Dedifferentiated amniotic fluid mesenchymal stem cell (primary cell): ENCODE results near the gene ARL1.
"Not testable (repeated sequence)": the region's sequence is repeated elsewhere in the genome, so short reads cannot be mapped to it uniquely, and the experiment has no call there.

Experiments used
- DNase-seq: peaks from one replicate; pipeline ENCODE4 v3.0.0-alpha.2; 2016; ENCODE audit errors: extremely low spot score

ARL1 gene

DNA sequence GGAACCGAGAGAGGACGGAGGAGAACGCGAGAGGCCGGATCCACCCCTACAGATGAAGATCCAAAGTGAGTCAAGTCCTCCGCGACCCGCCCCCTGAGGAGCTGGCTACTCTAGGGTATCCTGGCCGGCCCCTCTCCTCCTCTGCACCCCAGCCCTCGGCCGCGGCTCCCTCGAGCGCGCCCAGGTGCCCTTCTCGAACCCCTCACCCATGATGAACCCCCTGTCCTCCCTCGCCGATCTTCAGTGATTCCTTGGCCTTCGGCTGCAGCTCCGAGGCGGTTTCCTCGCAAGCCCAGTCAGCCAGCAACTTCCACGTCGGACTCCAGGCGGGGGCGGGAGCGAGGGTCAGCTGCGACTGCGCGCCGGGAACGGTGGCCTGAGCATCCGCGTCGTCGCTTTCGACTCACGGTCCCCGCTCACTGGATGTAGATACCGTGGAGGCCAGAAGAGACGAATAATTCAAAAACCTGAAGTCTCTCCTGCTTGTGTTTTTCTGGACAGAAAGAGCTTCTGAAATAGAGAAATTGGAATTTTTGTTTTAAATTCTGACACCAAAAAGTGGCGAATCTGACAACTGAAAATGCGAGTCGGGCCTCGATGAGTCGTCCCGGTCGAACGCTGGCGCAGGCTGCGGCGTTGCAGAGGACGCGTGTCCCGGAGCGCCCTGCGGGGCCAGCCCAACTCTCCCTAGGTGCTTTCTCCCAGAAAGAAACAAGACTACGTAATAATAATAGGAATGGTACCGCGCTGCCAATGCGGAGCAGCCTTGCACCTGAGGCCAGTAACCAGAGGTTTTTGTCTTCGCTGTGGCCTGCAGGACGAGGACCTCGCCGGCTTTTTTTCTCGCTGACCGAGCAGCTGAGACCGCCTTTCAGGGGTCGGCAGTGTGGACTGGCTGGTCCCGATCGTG is at the start of gene ARL1:
ARL1 (minus strand) TSS at position 337 of the 910 bp plus-strand sequence; CDS start at position 210, 127 bp downstream.
- peak; percentile 88 for DNase-seq

GRCh38 chr12:101455685-101456084 is 48.1 kb upstream of the ARL1 start:
- DNase-seq, result no peak

DNA sequence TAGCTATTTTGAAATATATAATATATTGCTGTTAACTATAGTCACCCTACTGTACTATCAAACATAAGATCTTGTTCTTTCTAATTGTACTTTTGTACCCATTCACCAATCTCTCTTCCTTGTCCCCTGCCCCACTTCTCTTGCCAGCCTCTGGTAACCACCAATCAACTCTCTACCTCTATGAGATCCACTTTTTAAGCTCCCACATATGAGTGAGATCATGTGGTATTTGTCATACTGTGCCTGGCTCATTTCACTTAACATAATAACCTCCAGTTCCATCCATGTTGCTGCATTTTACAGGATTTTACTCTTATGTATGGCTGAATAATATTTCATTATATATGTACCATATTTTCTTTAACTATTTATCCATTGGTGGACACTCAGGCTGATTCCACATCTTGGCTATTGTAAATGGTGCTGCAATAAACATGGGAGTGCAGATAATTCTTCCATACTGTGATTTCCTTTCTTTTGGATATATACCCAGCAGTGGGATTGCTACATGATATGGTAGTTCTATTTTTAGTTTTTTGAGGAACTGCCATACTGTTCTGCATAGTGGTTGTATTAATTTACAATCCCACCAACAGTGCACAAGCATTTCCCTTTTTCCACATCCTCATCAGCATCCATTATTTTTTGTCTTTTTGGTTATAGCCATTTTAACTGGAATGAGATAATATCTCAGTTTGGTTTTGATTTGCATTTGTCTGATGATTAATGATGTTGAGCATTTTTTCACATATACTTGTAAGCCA is 34.1 kb upstream of the ARL1 start:
- no peak for DNase-seq

GRCh38 chr12:101439236-101439635 is 31.7 kb upstream of the ARL1 start:
- no peak for DNase-seq

DNA sequence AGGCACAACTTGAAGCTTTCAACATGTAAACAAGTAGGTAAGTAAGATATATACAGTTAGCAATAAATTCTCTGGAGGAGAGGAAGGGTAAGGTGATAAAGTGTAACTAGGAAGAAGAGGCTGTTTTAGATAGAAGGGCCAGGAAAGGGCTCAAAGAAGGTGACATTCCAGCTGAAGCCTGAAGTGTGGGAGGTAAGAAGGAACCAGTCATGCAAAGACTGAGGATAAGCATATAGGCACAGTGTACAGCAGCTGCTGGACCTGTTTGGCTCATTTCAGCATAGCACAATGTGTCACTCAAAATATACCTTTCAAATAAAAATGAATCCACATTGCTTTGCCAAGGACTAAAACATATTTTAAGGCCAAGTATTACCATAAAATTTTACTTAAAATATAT is 28.6 kb upstream of the ARL1 start:
- no peak for DNase-seq

DNA sequence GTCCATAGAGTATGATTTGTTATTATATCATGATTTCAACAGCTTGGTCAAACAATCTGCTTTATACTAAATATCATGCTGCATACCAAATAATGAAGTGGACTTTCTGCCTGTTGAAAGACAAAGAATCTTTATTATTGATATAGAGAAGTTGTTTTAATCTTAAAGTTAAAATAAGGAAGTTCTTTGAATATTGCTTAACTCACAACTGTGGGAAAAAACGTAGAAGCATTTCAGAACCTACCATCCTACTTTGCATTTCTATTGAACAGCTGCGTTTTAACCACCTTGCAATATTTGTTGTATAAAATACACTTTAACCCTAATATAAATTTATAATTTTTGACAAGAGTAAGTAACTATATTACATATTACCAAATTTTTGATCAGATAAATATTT is 22.9 kb upstream of the ARL1 start:
- no peak for DNase-seq

DNA sequence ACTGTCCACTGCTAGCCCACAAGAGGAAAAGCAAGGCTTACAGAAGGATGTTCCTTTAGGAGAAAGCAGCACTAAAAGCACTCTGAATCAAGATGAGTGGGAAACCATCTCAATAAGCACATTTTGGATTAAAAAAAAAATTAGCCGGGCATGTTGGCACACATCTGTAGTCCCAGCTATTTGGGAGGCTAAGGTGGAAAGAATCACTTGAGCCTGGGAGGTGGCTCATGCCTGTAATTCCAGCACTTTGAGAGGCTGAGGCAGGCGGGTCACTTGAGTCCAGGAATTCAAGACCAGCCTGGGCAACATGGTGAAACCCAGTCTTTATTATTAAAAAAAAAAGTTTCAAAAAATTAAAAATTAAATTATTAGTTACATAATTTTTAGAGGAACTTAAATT is 17.0 kb upstream of the ARL1 start:
- DNase-seq, result no peak

GRCh38 chr12:101422066-101422465 is 14.5 kb upstream of the ARL1 start:
- DNase-seq, result not testable (repeated sequence)

DNA sequence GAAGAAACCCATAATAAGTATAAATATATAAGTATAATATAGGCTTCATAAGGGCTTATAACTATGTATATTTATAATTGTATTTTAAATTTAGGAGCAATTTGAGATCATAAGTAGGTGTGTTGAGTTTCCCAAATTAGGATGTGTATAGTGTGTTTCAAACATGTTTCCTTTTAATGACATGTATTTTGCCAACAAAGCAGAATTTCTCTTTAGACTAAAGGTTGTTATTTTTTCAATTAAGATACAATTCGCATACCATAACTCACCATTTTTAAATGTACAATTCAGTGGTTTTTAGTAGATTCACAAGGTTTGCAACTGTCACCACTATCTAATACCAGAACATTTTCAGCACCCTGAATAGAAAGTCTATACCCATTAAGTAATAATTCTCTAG is 7.7 kb upstream of the ARL1 start:
- no peak for DNase-seq

DNA sequence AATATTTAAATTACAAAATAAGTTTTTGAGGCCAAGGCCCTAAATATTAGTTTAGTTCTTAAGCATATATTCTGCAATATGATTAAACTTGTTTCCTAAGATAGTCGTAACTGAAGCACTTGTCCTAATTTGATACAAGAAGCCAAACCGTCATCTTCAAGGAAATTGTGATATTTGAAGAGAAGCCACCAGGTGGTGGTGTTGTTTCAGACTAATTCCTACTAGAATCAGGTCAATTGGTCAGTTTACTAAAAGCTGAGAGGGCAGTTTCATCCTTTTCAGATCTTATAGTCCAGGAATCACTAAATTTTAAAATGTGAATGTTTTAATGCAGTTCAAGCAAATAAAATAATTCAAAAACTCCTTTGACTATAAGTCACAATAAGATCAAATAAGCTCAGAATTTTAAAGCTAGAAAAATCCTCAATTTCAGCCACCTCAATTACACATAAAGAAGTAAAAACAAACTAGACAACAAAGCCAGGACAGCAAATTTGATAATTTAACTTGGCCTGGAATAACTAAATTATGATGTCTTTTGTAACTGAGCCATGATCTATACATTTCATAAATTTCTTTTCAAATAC is 7.1 kb upstream of the ARL1 start:
- DNase-seq, result peak; percentile 72

- not testable (repeated sequence) for DNase-seq
Observed at GRCh38 chr12:101410169-101410568, 2.6 kb upstream of the ARL1 start.

- peak; percentile 42 for DNase-seq
Observed at GRCh38 chr12:101407049-101407435, 530 bp downstream of the ARL1 start.

GRCh38 chr12:101391181-101391580 is 16.4 kb downstream of the ARL1 start:
- DNase-seq, result not testable (repeated sequence)

DNA sequence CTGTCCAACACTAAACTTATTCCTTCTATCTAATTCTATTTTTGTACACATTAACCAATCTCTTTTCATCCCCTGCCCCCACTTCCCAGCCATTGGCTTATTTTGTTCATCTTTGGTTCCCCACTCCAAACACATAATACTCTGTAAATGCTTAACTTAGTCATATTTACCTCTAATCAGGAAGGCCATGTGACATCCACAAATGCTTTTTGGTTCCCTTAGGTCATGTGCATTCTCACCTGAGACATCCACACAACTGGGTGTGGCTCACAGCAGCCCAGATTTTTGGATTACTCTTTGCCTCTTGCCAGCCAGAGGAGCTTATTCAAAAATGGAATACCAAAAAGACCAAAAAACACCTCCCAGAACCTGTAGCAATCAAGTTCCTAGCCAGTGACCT is 28.4 kb downstream of the ARL1 start:
- DNase-seq, result no peak

DNA sequence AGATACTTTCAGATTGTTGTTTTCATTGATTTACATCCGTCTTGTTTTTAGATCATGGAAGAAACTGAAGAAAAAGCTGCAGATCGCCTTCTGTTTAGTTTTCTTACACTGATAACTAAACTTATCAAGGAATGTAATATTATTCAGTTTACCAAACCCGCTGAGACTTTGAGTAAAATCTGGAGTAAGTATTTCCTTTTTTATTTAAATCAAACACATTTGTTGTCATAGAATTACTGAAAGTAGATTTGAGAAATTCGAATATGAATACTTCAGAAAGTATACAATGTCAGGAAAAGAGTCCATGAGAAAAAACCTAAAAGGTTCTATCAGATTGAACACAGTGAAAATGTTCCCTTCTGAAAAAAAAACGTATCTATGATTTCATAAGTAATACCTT is 32.0 kb downstream of the ARL1 start:
- DNase-seq, result no peak

GRCh38 chr12:101372431-101372830 is 35.1 kb downstream of the ARL1 start:
- no peak for DNase-seq

- DNase-seq, result no peak
Observed at GRCh38 chr12:101368016-101368415, 39.6 kb downstream of the ARL1 start.

DNA sequence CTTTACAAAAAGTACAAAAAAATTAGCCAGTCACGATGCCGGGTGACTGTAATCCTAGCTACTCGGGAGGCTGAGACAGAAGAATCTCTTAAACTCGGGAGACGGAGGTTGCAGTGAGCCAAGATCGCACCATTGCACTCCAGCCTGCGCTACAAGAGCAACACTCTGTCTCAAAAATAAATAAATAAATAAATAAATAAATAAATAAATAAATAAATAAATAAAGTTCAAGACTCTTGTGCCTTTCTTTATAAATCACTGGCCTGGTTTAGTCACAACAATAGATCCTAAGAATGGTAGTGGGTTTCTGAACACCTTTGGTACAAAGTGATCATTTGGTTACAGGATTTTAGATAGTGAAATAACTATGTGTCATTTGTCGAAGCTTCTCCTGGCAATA is 46.1 kb downstream of the ARL1 start:
- no peak for DNase-seq

DNA sequence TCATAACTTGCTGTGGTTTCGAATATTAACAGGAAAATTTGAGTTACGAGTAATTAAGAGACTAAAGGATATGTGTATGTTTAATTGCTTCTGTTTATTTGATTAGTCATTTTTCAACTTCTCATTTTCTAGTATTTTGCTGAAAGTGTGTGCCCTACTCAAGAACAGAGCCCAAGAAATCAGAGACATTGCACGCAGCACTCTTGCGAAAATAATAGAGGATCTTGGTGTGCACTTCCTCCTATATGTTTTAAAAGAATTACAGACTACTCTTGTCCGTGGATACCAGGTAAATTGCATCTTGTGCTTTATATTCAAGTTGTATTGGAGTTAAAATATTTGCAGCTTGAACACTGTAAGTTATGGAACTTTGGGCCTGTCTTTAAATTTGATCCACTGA is 50.8 kb downstream of the ARL1 start:
- DNase-seq, result no peak

DNA sequence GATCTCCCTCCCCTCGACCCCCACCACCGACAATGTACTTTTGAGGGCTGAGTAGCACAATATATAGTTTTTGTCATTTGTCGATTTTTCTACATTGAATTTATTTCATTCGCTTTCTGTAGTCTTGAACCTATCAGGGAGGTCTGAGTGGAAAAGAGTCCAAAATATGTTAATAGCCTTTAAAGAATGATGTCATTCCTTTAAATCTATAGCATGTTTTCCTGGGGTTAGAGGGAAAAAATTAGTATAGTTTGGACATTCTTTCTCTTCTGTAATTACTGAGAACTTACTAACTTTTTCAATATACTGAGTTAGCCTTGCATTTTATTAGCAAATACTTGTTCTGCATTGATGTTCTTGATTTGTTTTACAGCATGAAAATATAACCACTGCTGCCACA is 55.9 kb downstream of the ARL1 start:
- DNase-seq, result no peak

DNA sequence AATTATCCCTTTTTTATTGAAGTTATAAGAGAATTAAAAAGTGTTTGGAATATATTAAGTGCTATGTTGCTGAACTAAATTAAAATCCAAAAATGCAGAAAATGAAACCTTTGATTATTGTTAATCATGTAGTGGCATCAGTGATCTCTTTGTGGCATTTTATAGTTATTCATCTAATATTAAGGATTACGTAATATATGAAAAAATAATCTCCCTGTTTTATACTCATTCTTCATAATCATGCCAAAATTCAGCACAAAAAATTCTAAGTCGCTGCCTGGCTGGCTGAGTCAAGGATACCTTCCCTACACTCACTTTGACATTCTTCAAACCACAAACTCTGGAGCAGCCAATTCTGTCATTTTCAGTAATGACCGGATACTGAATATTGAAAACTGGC is 63.7 kb downstream of the ARL1 start:
- no peak for DNase-seq
